GM12865 (cell line): ENCODE data around the gene HEMK1.

Source experiments
- DNase-seq: peaks from one replicate; pipeline ENCODE4 v3.0.0; 2010; ENCODE audit warnings: low read depth
- H3K4me3 ChIP-seq: 2 replicates; pipeline ENCODE4 v1.5.1; 2011; ENCODE audit warnings: mild to moderate bottlenecking, low read depth, low read length, control low read depth
- CTCF ChIP-seq: IDR thresholded peaks from 2 replicates; pipeline ENCODE4 v1.5.1; 2011; ENCODE audit warnings: low read length, control low read depth, low read depth, inconsistent platforms; ENCODE audit not compliant: insufficient read depth; ENCODE audit errors: missing control alignments

Gene HEMK1

GRCh38 chr3:50549226-50549625 is 20.1 kb upstream of the HEMK1 start:
- no peak overlapping the region for H3K4me3 ChIP-seq
- TF ChIP-seq CTCF: no peak
- DNase-seq: no peak

GRCh38 chr3:50550079-50550736 is 19.1 kb upstream of the HEMK1 start:
- peak; percentile 42 for DNase-seq
- peak; percentile 77 for TF ChIP-seq CTCF
- no peak overlapping the region for H3K4me3 ChIP-seq

GRCh38 chr3:50551054-50551659 is 18.2 kb upstream of the HEMK1 start:
- TF ChIP-seq CTCF: no peak

GRCh38 chr3:50551681-50552435 is 17.5 kb upstream of the HEMK1 start:
- TF ChIP-seq CTCF: no peak
- H3K4me3 ChIP-seq: no peak overlapping the region
- DNase-seq: no peak

More at GRCh38 chr3:50551054-50551659, 18.2 kb upstream of the HEMK1 start:
- H3K4me3 ChIP-seq: no peak overlapping the region
- DNase-seq: no peak

- no peak for TF ChIP-seq CTCF
- no peak overlapping the region for H3K4me3 ChIP-seq
- no peak for DNase-seq
Observed at GRCh38 chr3:50552598-50552997, 16.7 kb upstream of the HEMK1 start.

GRCh38 chr3:50554553-50554952 is 14.8 kb upstream of the HEMK1 start:
- H3K4me3 ChIP-seq: no peak overlapping the region
- no peak for TF ChIP-seq CTCF
- DNase-seq: no peak
